Astrocyte of the hippocampus (primary cell): ENCODE measurements around the gene TBC1D7.
"Not testable (repeated sequence)": the region's sequence is repeated elsewhere in the genome, so short reads cannot be mapped to it uniquely, and the experiment has no call there.

ENCODE experiments used
- DNase-seq: peaks from one replicate; pipeline ENCODE4 v3.0.0; 2011; ENCODE audit warnings: low read depth, low spot score

Gene TBC1D7

DNA sequence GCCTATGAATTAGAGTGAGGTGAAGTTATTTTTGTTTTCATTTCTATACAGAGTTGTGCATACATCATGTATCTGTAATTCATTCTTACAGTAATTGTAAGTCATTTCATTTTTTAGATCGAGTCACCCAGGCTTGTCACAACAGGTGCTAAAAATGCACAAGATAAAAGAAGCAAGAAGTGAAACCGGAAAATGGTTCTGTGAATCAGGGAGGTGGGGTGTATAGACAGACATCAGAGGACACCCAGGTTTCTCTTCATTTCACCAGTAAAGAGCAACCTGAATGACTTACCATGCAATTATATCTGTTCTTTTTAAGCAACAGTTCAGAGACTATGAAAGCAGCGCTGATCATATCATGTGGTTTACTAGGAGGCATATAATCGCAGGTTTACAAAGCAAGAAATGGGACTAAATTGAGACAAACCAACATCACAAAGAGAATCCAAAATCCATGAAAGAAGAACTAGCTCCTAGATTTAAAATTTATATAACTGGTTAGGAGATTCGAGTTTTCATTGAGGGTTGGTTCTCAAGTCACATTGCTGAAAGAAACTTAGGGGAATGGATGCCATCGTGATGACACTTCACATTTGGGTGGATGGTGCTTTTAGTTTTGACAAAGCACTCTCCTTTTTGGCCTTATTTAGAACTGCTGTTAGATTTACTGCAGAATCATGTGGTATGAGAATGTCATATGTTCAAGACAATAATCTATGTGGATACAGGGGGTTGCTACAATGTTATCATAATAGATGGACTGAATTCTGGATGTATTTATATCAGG lies 27.9 kb upstream of the TBC1D7 start:
- DNase-seq: no peak

DNA sequence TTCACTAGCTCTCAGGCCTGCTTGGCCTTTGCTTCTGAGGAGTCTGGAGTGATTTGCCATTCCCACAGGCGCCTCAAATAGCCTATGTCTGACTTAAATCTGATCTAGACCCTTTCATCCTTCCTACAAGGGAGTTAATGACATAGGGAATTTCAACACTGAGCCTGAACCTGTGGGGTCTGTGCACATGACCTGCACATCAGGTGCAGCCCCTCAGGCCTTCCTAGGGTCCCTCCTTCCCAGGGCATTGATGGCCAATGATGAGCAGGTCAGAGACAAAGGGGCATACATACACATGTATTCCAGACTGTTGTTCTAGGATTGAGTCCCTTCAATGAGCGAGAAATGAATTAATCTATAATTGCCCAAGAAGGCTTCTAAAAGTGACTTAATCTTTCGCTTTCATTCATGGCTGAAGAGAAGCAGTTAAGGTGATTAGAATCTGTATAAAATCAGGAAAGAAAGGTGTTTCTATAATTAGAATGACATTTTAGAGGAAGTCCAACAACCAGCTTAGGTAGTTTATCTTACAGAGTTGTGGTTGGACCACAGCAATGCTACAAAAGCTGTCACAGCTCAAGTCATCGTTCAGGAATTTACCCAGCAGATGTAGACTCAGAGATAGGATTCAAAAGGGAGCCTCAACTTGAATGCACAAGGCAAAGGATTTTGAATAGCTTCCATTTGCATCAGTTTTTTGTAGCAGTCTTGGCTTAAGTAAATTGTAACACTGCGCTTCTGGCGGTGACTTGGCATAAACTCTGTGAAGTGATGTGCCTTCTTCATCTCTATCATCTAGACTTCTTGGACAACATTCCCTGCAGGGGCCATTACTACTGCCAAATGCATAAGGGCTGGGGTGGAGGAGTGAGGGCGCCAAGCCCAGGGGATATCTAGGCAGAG lies 27.0 kb upstream of the TBC1D7 start:
- DNase-seq: peak; percentile 97

DNA sequence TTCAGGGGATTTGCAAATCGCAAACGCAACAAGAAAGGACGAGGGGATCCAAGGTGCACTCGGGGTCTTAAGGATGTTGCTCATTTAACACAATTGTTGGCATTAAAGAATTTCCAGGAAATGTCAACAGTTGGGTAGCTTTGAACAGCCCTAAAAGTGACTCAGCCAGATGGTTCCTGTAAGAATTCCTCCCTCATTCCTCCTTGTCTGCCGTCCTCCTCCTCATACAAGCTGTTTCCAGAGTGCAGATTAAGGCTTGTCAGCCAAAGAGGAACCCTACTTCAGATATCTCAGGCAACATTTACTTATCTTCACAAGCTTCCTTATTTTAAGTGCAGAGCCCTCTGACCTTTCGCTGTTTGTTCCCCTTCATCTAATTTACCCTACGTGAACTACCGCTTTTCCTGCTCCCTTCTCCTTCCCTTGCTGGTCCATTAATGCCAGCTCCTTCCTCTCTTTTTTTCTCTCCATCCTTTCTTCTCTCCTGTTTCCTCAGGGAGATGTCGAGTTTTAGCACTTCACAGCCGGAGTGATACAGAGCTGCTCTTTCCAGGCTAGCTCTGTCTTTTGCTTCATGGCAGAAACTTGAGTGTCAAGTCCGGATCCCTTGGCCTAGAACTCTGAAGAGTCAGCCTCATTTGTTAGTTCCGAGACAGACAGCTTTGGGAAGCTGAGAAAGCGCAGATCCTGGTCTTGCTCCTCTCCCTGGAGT lies 26.1 kb upstream of the TBC1D7 start:
- peak; percentile 72 for DNase-seq

DNA sequence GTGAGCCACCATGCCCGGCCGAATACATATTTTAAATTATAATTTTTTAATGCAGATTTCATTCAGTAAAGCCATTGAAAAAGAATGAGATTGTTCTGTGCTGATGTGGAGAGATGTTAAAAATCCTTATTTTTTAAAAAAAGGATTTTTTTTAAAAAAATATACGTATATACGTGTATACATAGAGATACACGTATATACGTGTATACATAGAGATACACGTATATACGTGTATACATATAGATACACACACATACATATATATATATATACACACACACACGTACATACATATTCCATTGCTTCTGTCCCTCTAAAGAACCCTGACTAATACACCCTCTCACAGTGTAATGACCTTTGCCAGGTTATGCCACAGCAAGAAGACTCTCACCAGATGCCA lies 23.8 kb upstream of the TBC1D7 start:
- DNase-seq: no peak

DNA sequence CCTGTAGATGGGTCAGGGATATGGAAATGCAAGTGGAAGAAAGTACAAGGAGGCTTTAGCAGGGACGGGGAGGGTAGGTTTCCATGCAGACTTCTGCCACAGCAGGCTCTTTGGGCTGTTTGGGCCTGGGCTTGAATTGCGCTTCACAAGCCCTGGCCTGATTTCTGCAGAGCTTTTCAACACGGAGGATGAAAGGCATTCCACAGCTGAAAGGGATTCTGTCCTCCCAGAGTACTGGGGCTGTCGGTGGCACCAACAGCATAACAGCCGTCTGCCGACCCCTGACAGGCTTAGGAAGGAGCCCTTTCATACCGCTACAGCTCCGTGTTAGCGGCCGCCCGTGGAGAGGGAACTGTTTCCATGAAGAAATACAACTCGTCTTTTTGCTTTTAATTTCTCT lies 22.9 kb upstream of the TBC1D7 start:
- DNase-seq: peak; percentile 61

DNA sequence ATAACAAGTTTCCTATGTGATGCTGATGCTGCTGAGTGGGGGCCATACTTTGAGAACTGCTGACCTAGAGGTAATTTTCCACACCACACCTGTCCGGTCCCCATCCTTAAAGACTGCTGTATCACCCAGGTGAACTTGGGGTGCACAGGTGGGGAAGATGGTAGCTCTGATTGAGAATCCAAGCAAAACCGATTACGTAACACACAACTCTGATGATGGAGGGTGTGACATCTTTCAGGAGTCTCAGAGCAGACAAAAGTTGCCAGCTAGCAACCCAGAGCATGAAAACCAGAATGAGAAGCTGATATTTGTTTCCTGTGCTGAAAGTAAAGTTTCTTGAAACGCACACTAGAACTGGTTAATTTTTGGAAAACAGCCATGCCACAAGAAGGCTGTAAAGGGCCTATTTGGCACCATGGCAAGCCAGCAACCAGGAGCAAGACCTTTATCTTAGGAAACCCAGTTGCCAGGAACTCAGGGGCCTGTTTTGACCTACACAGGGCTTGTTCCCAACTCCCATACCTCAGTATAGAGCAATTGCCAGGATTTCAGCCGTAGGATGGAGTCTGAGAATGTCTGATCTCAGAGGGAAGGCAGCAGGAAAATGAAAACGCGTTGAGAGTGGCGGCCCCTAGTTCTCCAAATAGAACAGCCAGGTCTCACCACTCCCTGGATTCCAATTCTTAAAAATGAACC lies 21.6 kb upstream of the TBC1D7 start:
- peak; percentile 80 for DNase-seq

DNA sequence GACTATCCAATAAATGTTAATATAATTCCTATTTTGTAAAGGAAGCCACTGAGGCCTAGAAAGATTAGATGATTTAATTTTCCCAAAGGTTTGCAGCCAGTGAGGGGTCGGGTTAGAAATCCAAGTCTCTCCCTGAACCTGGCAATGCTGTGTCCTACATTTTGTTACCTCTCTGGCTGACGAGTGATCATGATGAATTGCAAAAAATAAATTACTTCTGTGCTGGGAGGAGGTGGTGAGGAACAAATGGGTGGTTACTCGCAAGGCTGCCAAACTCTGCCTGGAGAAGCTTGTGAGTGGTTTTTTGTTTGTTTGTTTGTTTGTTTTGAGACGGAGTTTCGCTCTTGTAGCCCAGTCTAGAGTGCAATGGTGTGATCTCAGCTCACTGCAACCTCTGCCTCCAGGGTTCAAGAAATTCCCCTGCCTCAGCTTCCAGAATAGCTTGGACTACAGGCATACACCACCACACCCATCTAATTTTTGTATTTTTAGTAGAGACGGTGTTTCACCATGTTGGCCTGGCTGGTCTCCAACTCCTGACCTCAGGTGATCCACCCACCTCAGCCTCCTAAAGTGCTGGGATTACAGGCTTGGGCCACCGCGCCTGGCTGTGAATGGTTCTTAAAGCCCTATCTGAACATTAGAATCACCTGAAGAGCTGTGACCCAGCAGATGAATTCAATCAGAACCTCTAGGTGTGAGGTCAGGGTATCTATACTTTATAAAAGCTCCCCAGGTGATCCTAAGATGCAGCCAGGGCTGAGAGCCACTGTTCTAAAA lies 20.2 kb upstream of the TBC1D7 start:
- DNase-seq: no peak

DNA sequence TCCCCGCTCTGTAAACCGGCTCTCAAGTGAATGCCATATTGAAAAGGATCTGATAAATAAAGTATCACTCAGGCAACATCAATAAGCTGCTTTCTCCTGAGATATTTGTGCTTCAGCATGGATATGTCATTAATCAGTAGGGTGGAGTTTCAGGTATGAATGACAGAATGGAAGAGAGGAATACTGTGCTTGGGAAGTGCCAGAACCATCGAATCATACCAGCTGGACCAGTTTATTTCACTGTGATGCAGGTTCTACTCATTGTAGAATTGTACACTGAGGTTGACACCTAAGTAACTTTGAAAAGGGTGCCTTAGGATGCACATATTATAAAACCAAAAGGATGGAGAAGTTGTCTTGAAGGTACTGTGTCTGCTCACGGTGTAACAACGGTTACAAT lies 17.9 kb upstream of the TBC1D7 start:
- no peak for DNase-seq

DNA sequence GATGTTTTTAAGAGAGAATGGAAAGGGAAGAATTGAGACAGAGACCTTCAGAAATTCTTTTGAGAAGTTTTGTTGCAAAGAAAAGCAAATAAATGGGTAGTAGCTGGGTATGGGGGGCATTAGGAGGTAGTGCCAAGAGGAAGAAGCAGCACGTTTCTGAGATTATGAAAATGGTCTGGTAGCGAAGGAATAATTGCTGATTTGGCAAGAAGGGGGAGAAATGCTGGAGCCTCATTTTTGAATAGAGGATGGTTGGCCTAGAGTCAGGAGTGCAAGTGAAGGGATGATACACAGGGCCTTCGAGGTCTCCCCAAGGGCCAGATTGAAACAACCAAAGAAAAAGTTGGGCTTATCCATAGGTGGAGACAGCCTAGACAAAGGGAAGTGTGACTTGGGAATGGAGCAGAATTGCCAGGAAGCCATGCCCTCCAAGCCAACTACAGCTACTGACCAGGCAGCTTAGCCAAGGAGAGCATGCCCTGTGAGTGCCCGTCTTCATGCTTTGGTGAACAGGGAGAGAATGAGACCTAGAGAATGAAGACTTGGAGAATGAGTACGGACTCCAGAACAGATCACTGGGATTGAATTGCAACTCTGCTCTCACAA lies 14.2 kb upstream of the TBC1D7 start:
- no peak for DNase-seq

DNA sequence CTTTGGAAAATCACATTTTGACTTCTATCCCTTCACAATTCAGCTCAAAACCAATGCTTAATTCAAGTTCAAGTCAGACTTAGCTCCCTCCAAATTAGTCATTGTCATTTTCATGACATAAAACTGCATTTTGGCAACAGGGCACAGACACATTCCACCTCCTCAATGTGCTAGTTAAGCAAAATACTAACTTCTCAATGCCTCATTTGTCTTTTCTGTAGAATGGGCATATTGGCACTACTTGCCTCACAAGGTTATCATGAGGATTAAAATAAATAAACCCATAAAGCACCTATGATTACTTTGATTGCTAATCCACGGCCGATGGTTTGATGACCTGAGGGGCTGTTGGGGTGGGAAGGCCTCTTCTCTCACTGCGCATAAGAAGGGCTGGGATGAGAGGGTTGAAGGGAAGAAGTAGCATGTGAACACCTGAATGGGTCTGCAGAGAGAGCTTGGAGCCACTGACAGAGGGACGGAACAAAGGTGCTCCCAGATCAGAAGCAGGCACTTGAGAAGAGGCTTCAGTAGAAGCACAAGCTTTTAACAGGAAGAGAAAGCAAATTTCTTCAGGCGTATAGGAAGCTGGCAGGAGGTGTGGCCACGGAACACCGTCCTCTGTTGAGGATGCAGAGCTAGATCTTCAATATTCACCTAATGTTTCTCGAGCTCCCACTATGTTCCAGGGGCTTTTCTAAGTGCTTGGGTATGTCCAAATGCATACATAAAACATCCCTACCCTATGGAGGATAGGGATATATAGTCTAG lies 11.7 kb upstream of the TBC1D7 start:
- no peak for DNase-seq

DNA sequence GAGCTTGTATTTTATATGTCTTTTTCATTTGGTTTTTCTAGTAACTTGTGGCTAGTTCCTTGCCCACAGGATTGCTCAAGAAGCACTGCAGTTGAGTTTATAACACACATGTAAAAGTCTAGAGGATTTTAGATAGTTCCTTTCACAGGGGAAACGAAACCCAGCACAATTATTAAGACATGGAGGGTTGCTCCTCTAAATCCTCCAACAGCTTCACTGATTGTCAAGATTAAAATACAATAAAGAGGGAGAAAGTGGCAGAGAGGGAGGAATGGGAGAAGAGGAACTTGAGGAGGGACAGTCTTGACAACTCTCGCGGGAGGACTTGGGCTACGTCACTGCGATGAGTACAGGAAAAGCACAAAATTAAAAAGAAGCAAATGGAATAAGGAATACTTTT lies 9.7 kb upstream of the TBC1D7 start:
- no peak for DNase-seq

DNA sequence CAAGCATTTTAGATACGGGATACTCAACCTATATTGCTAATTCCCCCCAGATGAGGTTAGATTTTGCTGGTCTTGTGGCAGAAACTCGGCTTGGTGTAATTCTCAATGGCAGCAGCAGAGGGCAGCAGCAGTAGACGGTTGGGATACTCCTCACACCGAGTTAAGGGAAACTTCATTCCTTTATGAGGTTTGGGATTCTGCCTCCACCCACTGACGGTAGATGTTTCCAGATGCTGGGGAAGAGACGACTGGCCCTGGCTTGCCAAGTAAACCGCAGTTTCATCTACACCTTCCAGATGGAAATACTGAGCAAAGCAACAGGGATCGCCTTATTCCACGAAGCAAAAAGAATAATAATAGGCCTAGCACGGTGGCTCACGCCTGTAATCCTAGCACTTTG lies 8.2 kb upstream of the TBC1D7 start:
- peak; percentile 91 for DNase-seq

DNA sequence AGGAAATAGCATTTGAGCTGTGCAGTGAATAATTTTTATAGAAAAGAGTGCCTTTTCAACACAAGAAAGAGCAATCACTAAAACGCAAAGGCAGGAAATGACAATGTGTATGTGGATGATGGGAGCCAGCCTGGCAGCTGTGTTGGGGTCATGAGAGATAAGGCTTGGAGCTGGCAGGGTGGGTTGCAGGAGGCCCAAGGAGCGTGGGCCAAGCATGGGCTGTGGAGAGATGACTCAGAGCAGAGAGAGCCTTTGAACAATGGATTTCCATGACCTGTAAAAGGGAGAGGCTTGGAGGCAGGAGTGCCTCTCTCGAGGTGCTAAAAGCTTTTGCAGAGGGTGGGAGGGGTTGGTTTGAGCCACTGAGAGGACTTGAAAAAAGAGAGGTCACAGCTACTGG lies 6.6 kb upstream of the TBC1D7 start:
- DNase-seq: peak; percentile 45

DNA sequence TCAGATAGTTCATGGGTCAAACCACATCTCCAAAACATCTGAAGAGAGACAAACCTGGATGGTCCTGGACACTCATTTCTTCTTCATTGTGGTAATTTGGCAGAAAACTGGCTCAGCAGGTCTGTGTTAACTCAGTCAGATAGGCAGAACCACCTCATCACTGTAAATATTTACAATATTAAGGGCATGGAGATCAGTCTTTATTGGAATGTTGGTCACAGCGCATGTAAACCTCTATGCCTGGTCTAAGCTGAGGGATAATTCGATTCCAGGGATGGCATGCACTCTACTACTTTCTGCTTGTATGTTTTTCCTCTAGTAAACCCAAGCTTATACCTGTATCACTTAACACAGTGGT lies 4.0 kb upstream of the TBC1D7 start:
- DNase-seq: no peak

DNA sequence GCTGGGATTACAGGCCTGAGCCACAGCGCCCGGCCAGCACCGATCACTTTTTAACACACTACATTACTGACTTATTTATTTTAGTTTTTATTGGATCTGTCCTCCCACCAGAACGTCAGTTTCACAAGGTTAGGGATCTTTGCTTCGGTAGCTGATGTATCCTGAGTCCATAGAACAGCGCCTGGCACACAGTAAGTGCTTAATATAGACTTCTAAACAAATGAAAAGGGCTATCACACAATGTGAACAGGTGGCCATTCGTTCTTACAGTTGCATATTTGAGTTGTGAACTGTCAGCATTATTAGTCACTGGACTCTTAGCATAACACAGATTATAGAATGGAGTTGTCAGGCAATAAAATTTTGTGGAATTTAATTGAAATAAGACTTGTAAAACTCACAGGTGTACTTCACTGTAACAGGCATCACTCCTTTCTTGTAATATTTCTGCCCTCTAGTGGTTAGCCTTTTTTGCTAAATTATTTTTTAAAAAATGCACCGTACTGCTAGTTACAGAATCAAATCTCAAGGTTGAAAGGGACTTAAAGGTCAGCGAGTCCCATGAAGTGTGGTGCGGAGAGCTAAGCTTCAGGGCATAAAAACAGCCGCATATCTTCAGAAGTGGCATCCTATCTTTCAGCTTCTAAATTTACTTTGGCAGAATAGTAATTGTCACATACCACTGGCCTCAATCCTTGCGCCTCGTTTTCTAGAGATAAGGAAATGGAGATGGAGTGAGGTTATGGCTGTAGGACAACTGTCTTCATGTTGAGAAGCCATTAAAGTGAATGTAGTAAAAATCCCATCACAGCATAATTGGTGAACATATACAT lies 3.4 kb upstream of the TBC1D7 start:
- DNase-seq: peak; percentile 41

DNA sequence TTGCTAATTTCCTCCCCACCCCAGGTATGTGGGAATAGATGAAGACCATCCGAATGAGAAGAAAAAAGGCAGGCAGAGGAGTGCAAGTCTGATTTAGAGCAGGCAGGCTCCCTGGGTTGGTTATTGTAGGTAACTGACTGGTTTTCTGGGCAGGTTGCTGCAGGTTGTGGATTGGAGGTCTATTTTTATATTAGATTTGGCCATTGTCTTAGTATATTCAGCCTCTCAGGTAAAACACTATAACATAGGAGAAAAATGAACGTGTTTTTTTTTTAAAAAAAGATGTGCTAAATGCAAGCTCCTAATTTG lies 492 bp upstream of the TBC1D7 start:
- DNase-seq: no peak

DNA sequence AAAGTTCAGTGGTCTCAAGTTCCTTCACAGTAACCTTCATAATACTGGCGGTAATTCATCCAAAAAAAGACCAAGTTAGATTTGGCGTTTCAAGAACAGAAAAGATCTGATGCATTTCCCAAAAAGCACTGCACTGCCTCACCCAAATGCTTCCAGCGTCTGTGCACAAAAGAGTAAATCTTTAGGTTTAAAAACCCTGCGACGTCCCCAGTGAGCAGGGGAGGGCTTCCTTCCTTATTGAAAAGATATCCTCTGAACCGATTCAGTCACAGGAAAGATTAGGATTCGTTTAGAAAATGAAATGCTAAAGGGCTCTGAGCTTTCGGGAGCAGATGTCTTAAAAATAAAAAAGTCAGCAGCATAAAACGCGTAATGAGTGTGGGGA lies 654 bp downstream of the TBC1D7 start:
- DNase-seq: no peak

DNA sequence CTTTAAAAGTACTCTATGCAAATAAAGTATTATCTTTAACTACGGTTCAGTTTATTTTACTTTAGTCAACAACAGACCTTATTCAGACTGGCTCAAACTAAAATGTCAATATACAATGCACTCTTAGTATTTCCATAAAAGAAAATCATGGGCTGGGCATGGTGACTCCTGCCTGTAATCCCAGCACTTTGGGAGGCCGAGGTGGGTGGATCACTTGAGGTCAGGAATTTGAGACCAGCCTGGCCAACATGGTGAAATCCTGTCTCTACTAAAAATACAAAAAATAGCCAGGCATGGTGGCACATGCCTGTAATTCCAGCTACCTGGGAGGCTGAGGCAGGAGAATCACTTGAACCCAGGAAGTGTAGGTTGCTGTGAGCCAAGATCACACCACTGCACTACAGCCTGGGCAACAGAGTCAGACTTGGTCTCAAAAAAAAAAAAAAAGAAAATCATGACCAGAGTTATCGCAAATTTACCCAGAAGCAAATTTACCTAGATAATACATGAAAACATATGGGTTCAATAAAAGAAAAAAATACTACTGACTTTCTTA lies 2.2 kb downstream of the TBC1D7 start:
- DNase-seq: not testable (repeated sequence)
